GM21723 (cell line): Measurements from ENCODE around the gene LRRTM3.

Experiments used
- ATAC-seq: cut with Tn5 transposase; IDR thresholded peaks from one replicate; pipeline ENCODE4 v1.9.1; 2021; ENCODE audit warnings: mild to moderate bottlenecking, moderate library complexity; ENCODE audit not compliant: unreplicated experiment

The LRRTM3 gene

DNA sequence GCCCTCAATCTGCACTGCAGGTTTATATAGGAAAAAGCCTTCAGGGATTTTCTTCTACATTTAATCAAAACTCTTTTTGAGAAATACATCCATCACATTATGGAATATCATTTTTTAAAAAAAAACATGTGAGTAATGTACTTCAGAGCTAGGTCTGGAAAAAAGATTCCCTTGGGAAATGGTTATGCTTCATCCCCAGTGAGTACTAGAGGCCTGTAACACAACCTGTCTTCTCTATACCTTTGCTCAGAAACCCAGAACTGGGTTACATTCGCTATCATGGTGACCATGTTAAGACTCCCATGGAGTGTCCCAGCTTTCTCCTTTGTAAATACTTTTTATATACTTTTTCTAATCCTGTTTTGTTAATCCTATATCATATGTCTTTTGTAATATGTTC is 186.9 kb downstream of the LRRTM3 start:
- no peak for ATAC-seq

DNA sequence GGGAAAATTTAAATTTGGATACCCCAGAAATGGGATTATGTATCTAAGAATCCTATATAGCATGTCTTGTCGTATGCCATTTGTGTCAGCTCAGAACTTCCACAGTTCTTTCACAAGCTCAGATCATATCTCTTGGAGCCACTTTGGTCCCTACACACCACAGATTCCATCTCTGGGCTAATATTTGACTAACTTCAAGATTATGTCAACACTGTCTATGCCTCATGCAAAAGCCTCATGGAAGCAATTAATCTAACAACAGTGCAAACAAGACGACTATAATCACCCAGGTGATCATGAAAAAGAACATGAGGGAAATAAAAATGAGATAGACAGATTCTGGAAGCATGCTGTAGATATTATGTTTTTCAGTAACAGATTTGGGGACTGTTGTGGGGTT is 189.1 kb downstream of the LRRTM3 start:
- no peak for ATAC-seq

DNA sequence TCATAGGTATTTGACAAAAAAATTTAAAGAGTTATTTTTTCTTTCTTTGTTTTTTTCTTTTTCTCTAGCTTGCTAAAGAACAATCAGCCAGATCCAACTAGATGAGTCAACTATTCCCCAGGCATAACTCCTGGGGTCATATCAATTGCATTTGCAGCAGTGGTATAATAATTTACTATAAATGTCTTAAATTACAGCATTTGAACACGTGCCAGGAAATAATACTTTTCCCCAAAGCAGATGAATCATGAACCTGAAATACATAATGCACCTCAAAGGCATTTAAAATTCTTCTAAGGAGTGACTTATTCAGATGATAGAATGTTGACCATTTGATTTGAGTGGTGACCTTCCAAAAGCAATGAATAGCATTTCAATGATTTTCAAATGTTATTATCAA is 190.1 kb downstream of the LRRTM3 start:
- no peak for ATAC-seq

DNA sequence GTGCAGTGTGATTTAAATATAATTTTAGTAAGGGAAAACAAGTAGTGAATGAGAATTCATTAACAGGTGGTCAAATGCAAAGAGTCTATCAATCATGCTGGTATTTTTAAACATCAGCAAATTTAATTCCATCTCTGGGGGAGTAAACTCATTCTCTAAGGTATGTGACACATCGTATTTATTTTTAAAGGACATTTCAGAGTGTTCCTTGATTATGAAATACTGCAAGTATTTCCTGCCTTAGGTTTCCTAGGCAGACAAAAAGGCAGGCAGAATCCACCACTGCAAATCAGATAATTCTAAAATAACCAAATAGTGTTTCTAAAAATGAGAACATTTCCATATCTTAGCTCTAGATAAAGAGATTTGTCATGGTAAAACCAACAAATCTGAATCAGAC is 193.8 kb downstream of the LRRTM3 start:
- no peak for ATAC-seq

DNA sequence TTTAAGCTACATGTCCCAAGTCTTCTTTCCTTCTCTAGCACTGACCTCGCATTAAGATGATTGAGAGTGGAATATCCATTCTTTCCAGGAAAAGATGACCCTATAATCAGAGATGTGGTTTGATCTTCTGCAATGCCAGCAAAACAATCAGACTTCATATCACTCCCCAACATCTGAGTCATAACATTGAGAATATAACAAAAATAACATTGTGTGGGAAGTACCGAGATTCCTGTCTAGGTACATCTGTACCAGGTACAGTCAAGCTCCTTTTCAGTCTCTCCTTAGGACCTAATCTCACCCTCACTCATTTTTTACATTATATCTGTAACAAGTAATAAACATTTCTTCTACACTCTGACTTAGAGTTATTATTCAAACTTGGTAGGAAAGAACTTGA is 201.6 kb downstream of the LRRTM3 start:
- ATAC-seq: no peak

DNA sequence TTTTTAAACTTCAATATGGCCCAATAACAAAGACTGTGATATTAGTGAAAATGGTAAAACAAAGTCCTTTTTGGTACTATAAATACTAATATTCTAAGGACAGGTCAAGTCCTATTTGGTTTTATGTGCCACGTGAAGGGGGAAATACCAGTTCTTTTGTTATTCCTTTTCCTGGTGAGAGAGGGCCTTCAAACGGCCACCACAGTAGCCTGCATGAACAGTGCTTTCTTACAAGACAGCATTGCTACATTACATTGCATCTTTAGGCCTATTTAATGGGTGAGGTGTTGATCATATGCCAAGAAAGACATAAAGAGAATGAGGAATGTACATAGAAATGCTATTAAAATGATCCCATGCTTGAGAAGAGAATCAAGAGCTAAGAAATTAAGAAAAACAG is 214.8 kb downstream of the LRRTM3 start:
- ATAC-seq: no peak

DNA sequence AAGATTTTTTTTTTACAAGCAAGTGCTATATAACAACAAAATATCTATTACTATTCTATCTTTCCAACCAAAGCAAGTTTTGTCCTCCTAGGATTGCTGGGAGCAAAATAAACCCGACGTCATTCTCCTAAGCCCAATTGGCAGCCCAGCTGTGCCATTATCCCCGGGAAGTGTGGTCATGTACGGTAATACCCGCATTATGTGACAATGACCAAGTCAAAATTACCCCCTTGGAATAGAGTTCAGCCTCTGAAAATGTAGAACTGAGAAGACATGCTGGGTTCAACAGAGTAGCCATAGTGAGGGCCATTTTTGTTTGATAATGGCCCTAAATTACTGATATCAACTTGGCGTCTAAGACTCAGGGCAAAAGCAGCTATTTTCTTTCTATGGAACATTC is 215.5 kb downstream of the LRRTM3 start:
- no peak for ATAC-seq

DNA sequence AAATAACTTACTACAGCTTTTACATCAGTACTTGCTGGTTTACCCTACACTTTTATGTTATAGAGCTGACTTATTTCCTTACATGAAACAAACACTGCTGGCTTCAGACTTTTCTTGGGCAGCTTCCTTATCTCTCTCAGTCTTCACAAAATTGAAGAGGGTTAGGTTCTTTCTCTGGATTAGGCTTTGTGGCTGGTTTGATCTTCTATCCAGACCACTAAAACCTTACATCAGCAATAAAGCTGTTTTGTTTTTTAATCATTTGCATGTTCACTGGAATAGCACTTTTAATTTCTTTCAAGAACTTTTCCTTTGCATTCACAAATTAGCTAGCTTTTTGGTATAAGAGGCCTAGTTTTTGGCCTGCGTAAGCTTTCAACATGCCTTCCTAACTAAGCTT is 218.7 kb downstream of the LRRTM3 start:
- no peak for ATAC-seq
